Neural crest cell (in vitro differentiated cells): ENCODE results near the gene ANXA2. TPM values are rescaled to one million over a fixed set of nuclear protein-coding genes. Genes with fewer than 3 reads are reported as not detected.
A peak's percentile ranks its signal among the peaks of the same experiment; 100 is the strongest.
"Not testable (repeated sequence)": the region's sequence is repeated elsewhere in the genome, so short reads cannot be mapped to it uniquely, and the experiment has no call there.

Source experiments
- DNase-seq: peaks from one replicate; pipeline ENCODE4 v3.0.0; 2021; ENCODE audit warnings: low read depth, mixed read lengths, low spot score
- H3K27ac Mint-ChIP-seq: one replicate; pipeline ENCODE4 v1.8.0; 2021; ENCODE audit warnings: mild to moderate bottlenecking, mixed read lengths; ENCODE audit not compliant: unreplicated experiment
- H3K27me3 Mint-ChIP-seq: 2 replicates; pipeline ENCODE4 v1.8.0; 2021; ENCODE audit warnings: low read depth, mild to moderate bottlenecking, mixed read lengths
- H3K36me3 Mint-ChIP-seq: 2 replicates; pipeline ENCODE4 v1.8.0; 2021; ENCODE audit warnings: low read depth, mild to moderate bottlenecking, mixed read lengths
- H3K4me1 Mint-ChIP-seq: 2 replicates; pipeline ENCODE4 v1.8.0; 2021; ENCODE audit warnings: mixed read lengths
- H3K4me3 Mint-ChIP-seq: one replicate; pipeline ENCODE4 v1.8.0; 2021; ENCODE audit warnings: mild to moderate bottlenecking, mixed read lengths
- H3K9me3 Mint-ChIP-seq: 2 replicates; pipeline ENCODE4 v1.8.0; 2021; ENCODE audit warnings: mixed read lengths
- CTCF ChIP-seq: fragments of 200-600 bp; sonication (generic); conservative IDR thresholded peaks from 2 replicates; pipeline ENCODE4 v1.5.0; 2021; ENCODE audit warnings: antibody characterized with exemption, mild to moderate bottlenecking
- total RNA-seq: library from RNA; stranded (reverse); gene quantifications from 2 replicates; pipeline ENCODE4 v1.2.1, GENCODE V29; 2021

The ANXA2 gene
- total RNA-seq, 1 donor from 2014 or later, result 122 TPM

GRCh38 chr15:60363903-60364611 is 33.7 kb downstream of the ANXA2 start:
- Mint-ChIP-seq H3K4me3 (no peak overlapping the region), H3K4me1 (peaks cover 12% of the 10 kb centered on the region), H3K27ac (peak overlapping the region; percentile 28), H3K27me3 (no peaks in the 10 kb centered on the region), H3K36me3 (peaks cover 6% of the 10 kb centered on the region), H3K9me3 (no peaks in the 10 kb centered on the region)
- TF ChIP-seq CTCF, result no peak
- no peak for DNase-seq

DNA sequence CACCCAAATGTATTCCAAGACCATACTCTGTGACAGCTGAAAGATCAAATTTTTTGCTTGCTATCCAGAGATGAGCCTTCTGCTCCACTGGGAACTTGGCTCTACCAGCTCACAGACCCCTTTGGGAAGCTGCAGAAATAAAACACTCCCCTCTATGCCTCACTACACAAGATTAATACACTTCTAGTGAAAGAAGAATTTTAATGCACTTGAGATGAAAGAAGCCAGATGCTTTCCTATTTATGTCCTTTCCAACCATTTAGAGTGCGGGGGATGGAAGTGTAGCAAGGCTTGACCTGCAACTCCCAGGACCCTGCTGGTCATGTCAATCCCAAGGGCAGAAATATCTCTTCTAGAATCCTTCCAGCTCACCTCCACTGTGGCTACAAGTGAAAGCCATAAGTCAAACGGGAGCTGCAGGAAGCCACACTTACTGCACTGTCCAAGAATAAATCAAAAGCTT is 34.7 kb downstream of the ANXA2 start:
- no peak for TF ChIP-seq CTCF
- peak overlapping the region; percentile 63 for H3K27ac Mint-ChIP-seq
- DNase-seq, result no peak
- no peak overlapping the region for H3K4me3 Mint-ChIP-seq
- H3K36me3 Mint-ChIP-seq, result peaks cover 6% of the 10 kb centered on the region
- H3K4me1 Mint-ChIP-seq, result peaks cover 12% of the 10 kb centered on the region
- no peaks in the 10 kb centered on the region for H3K9me3 Mint-ChIP-seq
- no peaks in the 10 kb centered on the region for H3K27me3 Mint-ChIP-seq

GRCh38 chr15:60362321-60363086 is 35.3 kb downstream of the ANXA2 start:
- Mint-ChIP-seq H3K9me3 (no peaks in the 10 kb centered on the region), H3K36me3 (peaks cover 6% of the 10 kb centered on the region), H3K4me1 (peaks cover 12% of the 10 kb centered on the region), H3K4me3 (no peak overlapping the region), H3K27me3 (no peaks in the 10 kb centered on the region), H3K27ac (no peak overlapping the region)
- DNase-seq, result no peak
- TF ChIP-seq CTCF, result no peak

- not testable (repeated sequence) for H3K27ac Mint-ChIP-seq, H3K27me3 Mint-ChIP-seq, H3K4me3 Mint-ChIP-seq, H3K36me3 Mint-ChIP-seq, H3K9me3 Mint-ChIP-seq
- TF ChIP-seq CTCF, result peak; percentile 80
- H3K4me1 Mint-ChIP-seq, result peaks cover 12% of the 10 kb centered on the region
- DNase-seq, result peak; percentile 48
Measured at GRCh38 chr15:60359738-60360137, 38.0 kb downstream of the ANXA2 start.

DNA sequence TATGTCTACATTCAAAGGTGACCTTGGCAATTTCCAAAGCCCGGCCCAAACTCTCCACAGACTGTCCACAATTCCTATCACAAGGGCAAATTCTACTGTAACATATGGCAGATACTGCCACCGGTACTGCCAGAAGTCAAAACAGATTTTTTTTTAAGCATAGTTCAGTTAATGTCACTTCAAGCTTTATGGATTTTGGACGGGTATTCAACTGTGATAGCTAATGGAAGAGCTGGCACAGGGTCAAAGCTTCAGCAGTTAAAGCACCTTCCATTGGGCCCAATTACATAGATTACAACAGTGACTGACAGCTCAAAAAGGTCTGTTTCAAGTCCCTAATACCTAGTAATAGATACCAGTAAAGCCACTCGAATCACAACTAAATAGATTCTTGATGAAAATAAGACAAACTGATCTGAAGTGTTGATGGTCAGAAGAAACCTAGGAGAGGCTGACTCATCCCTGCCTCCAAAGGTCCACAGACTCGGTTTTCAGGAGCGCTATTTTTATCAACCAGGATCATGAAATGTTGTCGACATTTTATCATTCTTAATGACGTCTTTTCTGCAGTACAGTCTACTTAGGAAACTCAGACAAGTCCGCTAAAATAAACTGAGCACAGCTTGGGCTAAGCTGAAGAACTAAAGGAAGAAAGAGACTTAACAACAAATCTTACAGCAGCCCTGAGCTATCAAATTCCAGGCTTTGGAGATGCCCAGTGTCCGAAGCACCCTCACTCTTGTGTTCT is 38.7 kb downstream of the ANXA2 start:
- H3K27ac Mint-ChIP-seq, result no peak overlapping the region
- no peaks in the 10 kb centered on the region for H3K36me3 Mint-ChIP-seq
- peaks cover 12% of the 10 kb centered on the region for H3K4me1 Mint-ChIP-seq
- no peak for TF ChIP-seq CTCF
- DNase-seq, result no peak
- H3K27me3 Mint-ChIP-seq, result no peaks in the 10 kb centered on the region
- no peaks in the 10 kb centered on the region for H3K9me3 Mint-ChIP-seq
- no peak overlapping the region for H3K4me3 Mint-ChIP-seq
